GM18951 (cell line): ENCODE results near the gene SEPTIN10.

Experiments used
- POLR2A ChIP-seq: IDR thresholded peaks from 4 replicates; pipeline ENCODE4 v1.6.1; 2011; ENCODE audit warnings: mild to moderate bottlenecking; ENCODE audit not compliant: insufficient read length, insufficient read depth; ENCODE audit errors: extremely low read depth
- in situ Hi-C: fragments of 300-500 bp; cut with MboI; formaldehyde crosslinking; loops from one replicate; pipeline ENCODE4 v1.12.0; 2022; ENCODE audit warnings: low sequenced_read_pairs, mixed read lengths, inconsistent platforms; ENCODE audit not compliant: unreplicated experiment

The SEPTIN10 gene

DNA sequence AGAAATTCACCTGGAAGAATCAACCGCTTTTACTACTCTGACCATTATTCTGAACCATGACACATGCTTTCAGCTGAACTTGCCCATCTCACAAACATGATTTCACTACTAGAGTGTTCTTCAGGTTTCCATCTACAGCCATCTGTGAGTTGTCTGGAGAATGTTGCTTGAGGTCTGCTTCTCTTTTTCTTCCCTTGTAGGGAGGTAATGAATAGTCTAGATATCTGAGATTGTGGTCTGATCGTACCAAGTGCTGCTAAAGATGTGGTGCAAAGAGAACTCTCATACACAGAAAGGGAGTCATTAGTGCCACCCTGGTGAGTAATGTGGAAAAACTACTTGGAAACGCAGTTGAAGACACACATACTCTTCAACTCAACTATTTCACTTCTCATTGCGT is 10.6 kb upstream of the SEPTIN10 start:
- in situ Hi-C loops, result no loop called here
- TF ChIP-seq POLR2A, result no peak

GRCh38 chr2:109623923-109624322 is 10.2 kb upstream of the SEPTIN10 start:
- in situ Hi-C loops, result no loop called here
- TF ChIP-seq POLR2A, result no peak

DNA sequence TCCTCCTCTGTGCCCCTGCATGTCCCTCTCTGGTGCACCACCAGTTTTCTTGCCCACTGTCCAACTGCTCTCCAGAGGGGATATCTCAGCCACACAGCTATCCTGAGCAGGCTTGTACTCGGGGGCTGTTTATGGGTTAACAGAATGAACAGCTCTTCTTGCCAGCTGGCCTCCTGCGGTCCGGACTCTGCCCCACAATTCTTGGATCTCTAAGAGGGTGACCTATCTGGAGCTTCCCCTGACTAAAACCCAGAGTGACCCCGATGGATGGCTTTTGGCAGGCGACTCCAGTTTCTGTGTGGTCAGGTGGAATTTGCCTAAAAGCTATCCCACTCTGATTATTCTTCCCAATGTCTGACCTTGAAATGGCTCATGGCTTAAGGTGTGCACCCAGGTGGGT is 9.5 kb upstream of the SEPTIN10 start:
- in situ Hi-C loops, result no loop called here
- TF ChIP-seq POLR2A, result no peak

DNA sequence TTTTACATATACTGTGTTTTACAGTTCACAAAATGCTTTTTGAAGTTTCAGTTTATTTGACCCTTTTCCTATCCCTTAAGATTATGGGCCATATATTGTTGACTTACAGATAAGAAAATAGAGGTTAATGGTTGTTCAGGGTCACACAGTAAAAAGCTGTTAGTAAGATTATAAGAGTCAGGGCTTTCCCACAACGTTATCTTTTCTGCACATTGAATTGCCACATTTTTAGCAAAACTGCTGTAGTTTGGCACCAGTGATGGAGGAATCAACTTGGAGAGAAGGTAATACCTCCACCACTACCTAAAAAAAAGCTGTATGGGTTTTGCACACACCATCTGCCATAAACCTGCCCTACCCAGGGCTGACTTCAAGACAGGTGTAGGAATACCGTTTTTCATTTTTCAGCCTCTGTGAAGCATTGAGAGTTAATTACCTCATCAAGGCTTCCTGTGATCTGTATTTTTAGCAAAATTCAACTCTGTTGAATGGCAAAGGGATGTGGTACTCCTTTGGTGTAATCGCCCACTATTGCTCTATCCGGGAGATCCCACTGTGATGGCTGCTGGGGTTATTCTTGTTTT is 5.4 kb upstream of the SEPTIN10 start:
- no peak for TF ChIP-seq POLR2A
- in situ Hi-C loops, result no loop called here

DNA sequence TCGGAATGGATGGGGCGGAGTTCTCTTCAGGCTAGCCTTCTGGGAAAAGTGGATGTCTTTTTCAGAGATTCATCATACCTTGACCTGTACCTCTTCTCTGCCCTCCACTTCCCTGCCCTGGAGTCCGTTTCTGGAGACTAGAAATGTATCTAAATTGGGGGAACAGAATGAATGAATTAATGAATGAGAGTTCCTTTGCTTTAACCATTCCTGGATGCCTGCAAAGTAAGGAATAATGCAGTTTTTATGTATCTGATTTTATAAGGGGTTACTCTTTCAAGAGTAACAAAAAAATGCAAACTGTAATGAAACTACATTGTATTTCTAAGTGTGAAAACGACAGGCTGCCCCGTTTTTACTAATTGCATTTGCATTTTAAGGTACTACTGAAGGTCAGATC is 2.4 kb upstream of the SEPTIN10 start:
- in situ Hi-C loops, result no loop called here
- TF ChIP-seq POLR2A, result no peak

GRCh38 chr2:109615637-109616144 is 1.9 kb upstream of the SEPTIN10 start:
- TF ChIP-seq POLR2A, result no peak
- in situ Hi-C loops, result no loop called here

GRCh38 chr2:109614715-109615636 is 1.2 kb upstream of the SEPTIN10 start:
- in situ Hi-C loops, result no loop called here
- TF ChIP-seq POLR2A, result no peak

DNA sequence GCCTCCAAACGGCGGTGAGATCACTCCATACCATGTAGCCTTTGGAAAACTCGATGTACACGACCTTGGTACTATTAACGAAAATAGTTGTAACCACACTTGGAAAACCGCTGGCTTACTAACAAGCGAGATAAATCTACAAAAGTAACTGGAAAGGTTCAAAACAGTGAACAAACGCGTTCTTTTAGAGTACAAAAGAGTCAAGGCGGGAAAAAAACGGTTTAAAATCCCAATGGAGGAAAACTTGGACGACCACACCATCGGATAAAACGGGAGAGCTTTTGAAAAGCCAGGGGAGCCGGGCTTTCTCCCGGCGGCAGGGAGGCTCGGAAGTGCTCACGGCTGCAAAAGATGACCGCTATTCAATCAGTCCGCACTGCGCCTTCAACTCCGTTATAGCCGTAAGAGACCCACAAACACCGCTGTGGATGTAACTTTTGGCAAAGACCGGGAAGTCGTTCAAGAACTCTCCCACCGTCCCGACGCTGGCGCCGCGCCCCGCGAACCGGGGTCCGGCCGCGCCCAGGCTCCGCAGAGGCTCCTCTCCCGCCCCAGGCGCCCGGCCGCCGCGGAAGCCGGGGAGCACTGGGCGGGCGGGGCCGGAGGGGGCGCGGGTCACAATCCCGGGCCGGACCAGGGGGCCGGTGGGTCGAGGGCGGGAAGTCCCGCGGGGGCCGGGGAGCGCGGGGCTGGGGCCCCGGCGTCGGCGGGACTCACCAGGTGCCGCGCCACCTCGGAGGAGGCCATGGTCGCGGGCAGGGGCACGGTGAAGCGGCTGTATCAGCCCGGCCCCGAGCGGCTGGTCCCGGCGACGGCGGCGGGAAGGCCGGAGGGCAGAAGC is 465 bp downstream of the SEPTIN10 start:
- in situ Hi-C loops, result no loop called here
- TF ChIP-seq POLR2A, result no peak

- TF ChIP-seq POLR2A, result no peak
- in situ Hi-C loops, result no loop called here
Observed at GRCh38 chr2:109611467-109612095, 2.2 kb downstream of the SEPTIN10 start.

DNA sequence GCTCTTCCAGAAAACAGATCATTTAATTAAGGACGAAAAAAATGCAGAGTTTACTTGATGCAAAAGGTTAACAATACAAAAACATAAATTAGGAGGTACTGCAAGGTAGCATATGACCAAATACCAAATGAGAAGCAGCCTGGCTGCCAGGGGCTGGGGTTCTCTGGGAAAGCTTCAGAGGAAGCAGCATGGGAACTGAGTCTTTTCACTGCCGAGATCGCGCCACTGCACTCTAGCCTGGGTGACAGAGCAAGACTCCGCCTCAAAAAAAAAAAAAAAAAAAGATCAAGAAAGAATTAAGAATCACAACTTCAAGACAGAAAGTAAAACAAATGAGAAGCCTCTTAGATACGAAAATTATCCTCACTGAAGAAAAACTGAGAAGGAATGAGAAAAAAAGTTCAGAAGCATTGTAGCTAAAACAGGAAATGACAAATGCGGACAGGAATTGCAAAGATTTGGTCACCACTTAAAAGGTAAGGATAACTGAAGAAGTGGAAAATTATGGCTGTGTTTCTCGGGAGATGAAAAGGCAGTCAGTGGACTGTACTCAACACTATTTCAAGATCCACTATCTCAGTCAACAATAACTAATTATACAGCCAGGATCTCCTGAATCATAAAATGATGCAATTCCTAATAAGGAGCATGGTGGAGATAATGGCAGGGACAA is 4.3 kb downstream of the SEPTIN10 start:
- in situ Hi-C loops, result no loop called here
- no peak for TF ChIP-seq POLR2A

GRCh38 chr2:109607766-109608165 is 6.0 kb downstream of the SEPTIN10 start:
- in situ Hi-C loops, result no loop called here
- TF ChIP-seq POLR2A, result no peak

DNA sequence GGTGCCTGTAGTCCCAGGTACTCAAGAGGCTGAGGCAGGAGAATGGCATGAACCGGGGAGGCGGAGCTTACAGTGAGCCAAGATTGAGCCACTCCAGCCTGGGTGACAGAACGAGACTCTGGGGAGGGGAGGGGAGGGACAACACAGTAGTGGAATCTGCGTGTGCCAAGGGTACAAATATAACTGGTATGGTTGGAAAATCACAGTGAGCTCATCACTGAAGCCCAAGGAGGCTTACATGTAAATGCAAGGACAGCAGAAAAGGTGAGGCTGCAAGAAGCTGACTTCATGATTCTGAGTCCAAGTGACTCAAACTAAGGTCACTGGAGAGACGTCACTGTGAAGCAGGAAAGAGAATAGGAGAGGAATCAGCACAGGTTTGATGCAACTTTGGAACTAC is 9.2 kb downstream of the SEPTIN10 start:
- TF ChIP-seq POLR2A, result no peak

More for the DNA sequence above, 9.2 kb downstream of the SEPTIN10 start:
- in situ Hi-C loops, result no loop called here
